Fibroblast of gingiva (primary cell): ENCODE measurements around the gene SEPTIN5.

Experiments
- DNase-seq: peaks from one replicate; pipeline ENCODE4 v3.0.0-alpha.2; 2011; ENCODE audit warnings: low read depth

Gene SEPTIN5

DNA sequence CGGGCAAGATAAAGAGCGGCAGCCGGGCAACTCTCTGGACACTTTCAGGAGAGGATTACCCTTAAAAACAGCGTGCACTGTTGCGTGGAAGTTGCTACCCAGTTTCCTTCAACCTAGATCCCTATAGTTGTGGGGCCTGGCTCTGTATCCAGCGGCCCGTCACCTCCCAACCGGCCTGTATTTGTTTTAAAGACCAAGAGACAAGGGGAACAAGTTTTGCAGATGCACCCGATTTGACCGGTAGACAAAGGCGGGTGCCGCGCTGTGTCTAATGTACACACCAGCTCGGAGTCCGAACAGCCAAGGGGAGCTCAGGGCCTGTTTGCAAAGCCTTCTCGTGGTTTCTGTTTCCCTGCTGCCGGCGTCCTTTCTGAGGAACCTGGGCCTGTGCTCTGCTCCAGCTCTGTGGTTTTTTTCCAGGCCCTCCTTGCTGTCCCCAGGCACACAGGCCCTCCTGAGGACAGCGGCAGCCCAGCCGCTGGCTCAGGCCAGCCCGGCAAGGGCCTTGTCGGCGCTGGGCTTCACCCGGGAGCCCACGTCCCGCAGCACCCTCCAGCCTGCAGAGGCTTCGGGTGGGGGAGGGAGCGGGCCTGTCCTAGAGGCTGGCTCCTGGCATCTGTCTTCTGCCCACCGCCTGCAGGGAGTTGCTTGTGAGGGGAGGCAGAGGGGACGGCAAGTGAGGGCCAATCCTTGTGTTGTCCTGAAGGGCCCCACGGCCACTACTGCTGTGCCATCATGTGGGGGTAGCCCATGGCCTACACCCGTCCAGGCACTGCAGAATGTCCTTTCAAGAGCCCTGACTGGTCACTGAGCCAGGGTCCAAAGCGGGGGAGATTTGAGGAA is 47.6 kb downstream of the SEPTIN5 start:
- no peak for DNase-seq

DNA sequence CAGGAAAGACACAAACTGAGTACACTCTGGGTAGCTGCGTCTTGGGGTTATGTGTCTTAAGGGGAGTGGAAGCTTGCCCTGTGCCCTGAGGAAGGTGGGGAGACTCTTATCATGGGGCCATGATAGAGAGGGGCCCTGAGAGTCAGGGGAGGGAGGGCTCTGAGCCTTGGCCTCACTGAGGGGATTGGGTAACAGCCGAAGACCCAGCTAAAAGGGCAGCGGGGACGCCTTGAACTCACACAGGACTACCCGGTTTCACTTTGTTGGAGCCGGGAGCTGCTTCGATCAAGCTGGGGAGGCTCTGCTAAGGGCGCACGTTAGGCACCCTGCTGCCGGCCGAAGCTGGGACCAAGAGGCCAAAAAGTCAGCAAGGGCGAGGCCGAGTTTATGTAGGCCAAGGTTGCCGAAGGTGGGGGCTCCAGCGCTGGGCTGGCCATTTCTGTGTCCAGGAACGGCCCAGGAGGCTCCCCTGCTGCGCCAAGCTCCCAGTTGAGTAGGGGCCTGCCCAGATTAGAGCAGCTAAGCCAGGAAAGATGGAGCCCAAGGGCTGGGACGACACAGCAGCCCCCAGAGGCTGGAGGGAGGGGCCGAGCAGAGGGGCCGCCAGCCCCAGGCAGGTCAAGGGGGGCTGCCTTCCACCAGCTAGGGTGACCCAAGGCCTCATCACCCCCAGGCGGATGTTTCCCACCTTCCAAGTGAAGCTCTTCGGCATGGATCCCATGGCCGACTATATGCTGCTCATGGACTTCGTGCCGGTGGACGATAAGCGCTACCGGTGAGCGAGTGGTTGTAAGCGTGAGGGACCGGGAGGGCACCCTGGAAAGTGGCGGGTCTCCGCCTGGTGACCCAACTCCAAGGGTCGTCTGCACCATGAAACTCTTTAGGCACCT is 48.5 kb downstream of the SEPTIN5 start:
- no peak for DNase-seq

DNA sequence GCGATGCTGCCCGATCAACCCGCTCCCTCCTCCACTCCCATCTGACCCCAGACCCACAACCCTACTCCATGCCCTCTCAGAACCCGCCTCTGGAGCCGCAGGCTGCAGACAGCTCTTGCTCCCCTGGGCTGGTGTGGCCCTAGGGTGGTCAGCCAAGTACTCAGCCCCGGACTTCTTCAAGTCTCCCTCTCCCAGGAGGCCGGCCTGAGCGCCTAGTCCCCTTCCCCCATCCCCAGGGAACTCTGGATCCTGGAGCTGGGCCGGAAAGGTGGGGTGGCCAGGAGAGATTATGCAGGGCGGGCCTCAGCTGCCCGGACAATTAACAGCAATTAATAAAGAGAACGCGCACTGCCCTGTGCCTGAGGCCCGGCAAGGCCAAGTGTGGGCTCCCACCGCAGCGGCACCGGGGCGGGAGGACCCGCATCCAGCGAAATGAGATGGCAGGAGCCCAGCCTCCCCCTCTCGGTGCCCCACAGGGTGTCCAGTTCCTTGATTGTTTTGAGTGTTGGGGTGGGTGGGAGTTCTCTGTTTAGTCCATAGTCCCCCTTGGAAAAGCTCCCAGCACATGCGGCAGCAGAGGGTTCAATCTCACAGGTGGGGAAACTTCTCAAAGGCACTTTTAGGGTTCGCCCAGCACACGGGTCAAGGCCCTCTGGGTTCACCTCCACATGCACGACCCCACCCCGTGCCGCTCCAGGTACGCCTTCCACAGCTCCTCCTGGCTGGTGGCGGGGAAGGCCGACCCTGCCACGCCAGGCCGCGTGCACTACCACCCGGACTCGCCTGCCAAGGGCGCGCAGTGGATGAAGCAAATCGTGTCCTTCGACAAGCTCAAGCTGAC is 49.4 kb downstream of the SEPTIN5 start:
- DNase-seq = no peak

DNA sequence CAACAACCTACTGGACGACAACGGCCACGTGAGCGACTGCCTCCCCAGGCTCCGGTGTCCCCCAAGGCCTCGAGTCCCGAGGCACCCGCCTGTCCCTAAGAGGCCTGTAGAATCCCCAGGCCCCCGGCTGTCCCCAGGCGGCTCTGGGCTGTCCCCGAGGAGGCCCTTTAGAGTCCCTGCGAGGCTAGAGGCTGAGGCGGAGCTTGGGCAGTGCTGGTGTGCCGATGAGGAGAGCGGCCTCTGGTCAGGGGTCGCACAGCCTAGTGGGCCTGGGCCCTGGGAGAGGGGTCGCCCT is 49.9 kb downstream of the SEPTIN5 start:
- DNase-seq = no peak

DNA sequence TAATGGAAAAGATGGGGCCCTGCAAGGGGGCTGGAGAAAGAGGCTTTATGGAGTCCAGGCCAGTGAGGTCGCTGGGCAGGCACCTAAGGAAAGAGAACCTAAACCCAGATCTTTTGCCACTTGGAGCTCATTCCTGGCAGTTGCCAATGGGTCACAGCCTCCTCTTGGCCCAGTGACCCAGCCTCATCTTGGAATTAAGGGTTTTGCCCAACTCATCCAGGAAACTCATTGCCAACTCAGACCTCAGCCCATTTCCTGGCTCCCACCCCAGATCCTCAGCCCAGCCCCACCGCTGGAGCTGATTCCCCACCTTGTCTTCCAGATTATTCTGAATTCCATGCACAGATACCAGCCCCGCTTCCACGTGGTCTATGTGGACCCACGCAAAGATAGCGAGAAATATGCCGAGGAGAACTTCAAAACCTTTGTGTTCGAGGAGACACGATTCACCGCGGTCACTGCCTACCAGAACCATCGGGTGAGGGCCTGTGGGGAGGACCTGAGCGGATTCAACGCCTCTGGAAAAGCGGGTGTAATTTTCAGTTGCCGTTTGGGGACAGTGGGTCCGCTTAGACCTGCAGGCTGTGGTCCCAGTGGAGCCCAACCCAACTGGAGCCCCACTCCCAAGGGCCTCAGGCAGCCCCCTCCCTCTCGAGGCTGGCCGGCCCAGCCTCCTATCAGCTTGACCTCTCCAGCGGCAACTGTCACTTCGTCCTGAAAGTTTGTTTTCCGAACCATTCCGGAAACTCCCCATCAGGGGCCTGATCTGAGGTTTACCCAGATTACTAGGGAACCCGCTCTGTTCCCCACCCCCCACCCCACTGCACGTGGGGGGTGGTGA is 50.6 kb downstream of the SEPTIN5 start:
- no peak for DNase-seq

DNA sequence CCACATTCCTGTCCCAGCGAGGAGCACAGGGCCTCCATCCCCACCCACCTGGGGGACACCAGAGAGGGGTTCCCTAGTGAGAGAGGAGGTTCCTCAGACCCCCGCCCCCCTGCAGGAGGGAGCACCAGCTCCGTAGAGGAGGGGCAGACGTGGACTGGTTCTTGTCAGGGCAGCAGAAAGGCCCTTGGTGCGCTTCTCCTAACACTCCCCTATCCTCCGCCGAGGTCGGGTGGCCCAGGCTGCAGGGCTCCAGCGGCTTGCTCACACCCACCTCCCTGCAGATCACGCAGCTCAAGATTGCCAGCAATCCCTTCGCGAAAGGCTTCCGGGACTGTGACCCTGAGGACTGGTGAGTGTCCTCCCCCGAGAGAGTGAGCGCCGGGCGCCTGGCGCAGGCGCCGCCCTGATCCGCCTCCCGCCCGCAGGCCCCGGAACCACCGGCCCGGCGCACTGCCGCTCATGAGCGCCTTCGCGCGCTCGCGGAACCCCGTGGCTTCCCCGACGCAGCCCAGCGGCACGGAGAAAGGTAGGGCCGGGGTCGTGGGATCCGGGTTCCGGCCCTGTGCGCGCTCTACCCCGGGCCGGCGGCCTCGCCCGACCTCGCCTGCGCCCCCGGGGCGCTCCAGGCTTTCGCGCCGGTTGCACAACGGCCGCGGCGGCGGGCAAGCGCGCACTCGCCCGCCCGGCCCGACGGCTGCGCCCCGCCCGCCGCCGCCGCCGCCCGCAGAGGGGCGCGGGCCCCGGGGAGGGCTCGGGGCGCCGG is 51.4 kb downstream of the SEPTIN5 start:
- DNase-seq = no peak

DNA sequence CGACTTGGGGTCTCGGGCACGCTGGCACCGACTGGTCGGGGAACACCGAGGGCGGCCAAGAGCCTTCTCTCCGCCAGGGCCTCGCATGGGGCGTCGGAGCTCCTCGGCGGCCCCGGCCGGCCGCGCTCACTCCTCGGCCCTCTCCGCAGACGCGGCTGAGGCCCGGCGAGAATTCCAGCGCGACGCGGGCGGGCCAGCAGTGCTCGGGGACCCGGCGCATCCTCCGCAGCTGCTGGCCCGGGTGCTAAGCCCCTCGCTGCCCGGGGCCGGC is 51.9 kb downstream of the SEPTIN5 start:
- DNase-seq = no peak

DNA sequence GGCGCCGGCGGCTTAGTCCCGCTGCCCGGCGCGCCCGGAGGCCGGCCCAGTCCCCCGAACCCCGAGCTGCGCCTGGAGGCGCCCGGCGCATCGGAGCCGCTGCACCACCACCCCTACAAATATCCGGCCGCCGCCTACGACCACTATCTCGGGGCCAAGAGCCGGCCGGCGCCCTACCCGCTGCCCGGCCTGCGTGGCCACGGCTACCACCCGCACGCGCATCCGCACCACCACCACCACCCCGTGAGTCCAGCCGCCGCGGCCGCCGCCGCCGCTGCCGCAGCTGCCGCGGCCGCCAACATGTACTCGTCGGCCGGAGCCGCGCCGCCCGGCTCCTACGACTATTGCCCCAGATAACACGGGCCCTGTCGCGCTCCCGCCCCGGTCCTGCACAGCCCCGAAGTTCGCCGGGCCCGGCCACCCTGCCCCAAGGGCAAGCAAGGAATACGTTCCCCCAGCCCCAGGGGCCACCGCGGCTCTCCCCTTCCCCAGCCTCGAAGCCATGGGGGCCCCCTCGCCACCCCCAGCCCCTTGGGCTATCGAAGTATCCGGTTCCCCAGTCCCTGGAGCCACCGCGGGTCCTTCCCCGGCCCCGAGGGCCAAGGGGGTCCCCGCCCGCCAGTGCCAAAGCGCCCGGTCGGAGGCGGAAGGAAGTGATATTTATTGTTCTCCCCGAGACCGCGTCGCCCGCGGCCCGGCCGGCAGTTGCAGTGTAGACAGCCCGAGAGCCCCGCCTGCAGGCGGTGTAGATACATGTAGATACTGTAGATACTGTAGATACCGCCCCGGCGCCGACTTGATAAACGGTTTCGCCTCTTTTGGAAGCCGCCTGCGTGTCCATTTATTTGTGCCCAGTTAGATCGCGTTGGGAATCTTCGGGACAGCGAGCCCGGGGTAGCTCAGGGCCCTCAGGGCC is 52.5 kb downstream of the SEPTIN5 start:
- no peak for DNase-seq

DNA sequence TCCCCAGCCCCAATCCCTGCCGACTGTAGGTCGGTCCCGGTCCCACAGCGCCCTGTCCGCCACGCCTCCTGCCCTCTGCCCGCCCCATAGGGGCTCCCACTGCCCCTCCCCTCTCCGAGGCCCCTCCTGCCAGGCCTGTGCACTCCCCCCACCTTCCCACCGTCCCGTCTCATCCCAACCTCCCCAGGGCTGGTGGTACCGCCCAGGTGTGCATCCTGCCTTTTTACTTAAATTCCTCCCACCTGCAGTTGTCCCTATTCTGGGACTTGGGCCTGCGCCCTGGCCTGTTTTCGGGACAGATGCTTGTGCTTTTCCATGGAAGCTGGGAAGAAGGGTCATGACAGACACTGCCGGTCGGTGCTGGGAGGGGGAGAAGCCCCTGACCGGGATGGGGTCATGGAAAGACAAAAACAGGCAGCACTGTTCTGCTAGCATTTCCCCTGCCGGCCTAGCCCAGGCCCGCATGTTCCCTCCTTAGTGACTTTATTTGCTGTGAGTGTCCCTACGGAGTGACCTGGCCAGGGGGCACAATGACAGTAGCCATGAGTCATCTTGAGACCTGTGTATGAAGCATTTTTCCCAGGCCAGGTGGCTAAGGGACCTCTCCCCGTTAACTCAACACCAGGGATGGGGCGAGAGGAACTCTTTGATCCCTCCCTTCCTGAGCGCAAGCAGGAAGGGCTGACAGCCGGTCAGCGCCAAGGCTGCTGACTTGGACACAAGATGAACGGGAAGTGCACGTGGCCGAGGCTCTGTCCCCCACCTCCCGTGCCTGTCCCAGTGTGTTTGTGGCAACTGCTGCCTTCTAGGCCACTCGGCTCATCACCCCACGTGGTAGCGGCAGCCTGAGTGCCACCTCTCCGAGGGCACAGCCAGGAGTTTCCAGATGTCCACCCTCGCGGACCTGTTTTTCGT is 53.4 kb downstream of the SEPTIN5 start:
- no peak for DNase-seq

DNA sequence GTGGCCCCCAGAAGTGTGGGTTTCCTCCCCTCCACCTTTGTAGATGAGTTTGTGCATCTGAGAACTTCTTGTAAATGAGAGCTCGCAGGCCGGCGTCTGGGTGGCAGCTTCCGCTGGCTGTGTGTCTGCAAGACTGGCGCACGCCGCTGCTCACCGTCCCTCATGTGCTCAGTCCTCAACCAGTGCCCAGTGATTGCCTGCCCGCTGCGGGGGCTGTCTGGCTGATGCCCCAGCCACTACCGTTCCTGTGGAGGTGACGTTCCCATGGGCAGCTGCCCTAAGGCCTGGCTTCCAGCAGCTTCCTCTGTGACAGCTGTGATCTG is 55.1 kb downstream of the SEPTIN5 start:
- no peak for DNase-seq

DNA sequence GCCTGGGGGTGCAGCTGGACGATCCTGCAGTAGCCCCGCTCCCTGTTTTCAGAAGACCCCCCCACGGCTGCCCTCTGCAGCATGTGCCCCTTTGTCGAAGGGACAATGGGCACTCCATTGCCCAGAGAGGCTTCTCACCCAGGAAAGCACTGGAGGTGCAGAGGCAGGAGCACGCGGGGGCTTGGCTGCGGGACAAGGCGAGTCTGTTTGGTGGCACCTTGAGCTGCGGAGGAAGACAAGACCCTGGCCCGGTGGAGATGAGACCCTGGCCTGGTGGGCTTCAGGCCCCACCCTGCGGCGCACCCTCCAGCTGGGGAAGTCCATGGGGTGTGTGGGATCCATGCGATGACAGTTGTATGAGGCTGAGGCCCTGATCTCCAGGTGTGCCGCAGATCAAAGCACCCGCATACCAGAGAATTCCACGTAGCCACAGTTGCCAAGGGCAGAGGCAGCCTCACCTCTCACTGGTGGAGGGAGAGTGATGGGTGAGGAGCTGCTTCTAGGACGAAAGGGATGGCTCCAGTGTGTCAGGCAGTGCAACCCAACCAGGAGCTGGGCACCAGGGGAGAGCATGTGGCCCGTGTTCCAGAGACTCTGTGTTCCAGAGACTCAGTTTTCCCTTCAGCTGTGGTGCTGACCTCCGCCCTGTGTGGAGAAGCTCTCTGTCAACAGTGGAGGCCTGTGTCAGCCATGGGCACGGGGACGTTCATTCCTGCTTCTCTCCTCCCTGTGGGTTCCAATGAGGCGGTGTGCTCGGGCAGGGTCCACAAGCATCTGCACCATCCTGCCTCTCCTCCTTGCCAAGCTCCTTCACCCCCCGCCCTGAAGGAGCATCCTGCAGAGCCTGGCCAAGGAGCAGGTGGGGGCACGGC is 56.3 kb downstream of the SEPTIN5 start:
- DNase-seq = no peak

DNA sequence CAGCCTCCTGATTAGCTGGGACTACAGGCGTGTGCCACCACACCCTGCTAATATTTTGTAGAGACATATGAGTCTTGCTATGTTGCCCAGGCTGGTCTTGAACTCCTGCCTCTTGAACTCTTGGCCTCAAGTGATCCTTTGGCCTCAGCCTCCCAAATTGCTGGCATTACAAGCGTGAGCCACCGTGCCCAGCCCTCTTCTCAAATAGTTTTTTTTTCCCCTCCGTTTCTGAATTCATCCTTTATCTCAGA is 58.0 kb downstream of the SEPTIN5 start:
- no peak for DNase-seq
